Fibroblast of villous mesenchyme (primary cell): ENCODE results near the gene RRP1B. TPM values are rescaled to one million over a fixed set of nuclear protein-coding genes. Genes with fewer than 3 reads are reported as not detected.

Experiments
- DNase-seq: peaks from one replicate; pipeline ENCODE4 v3.0.0-alpha.2; 2010; ENCODE audit warnings: low read depth
- H3K4me3 ChIP-seq: 2 replicates; pipeline ENCODE4 v1.5.1; 2011; ENCODE audit warnings: low read depth, mild to moderate bottlenecking, low read length
- CTCF ChIP-seq: IDR thresholded peaks from 2 replicates; pipeline ENCODE4 v1.5.1; 2012; ENCODE audit warnings: low read depth, mild to moderate bottlenecking, low read length; ENCODE audit not compliant: insufficient read depth
- total RNA-seq: library from RNA; depleted of rRNA; stranded (reverse); fragments of >200 nt; gene quantifications from 2 replicates; pipeline ENCODE4 v1.2.3, GENCODE V29; 2012

The RRP1B gene
- total RNA-seq, 1 donor = 36.3 TPM

DNA sequence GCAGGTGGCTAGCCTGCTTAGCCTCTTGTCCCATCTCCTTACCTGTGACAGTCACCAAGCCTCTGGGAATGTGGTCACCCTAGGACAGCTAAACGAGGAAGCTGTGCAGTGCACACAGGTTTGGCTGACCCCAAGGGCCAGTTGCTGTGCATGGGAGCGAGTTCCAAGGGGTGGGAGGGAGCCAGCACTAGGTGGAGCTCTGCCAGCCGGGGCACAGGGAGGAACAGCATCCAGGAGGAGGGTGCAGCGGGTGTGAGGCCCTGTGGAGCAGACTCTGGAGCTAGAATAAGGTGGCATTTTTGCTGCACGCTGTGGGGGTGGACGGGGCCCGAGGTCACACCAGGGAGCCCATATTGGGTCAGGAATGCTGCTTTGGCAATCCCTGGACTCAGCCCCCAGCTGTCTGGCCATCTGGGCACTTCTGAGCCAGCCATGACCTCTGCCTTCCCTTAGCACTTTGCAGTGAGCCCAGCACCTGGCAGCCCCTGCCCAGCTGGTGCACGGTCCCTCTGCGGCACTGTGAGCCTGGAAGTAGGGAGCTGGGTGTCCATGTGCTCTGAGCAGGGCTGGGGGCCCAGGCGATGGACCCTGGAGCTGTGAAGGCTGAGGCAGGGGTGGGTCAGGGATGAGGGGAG lies 68.3 kb downstream of the RRP1B start:
- peak; percentile 12 for TF ChIP-seq CTCF
- DNase-seq = peak; percentile 75
- peak overlapping the region; percentile 62 for H3K4me3 ChIP-seq

DNA sequence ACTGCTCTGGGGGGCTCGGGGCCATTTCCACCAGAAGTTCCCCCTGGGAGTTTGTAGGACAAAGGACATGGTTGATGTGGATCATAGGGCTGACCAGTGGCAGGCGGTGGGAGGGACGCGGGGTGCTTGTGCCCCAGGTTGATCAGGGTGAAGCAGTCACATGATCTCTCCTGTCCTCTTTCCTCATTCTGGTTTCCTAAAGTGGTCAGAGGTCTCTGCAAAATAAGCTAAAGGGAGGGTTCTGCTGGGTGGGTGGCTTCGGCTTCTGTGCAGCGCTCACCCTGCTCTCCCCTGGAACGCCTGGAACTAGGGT lies 68.8 kb downstream of the RRP1B start:
- DNase-seq = no peak
- TF ChIP-seq CTCF = no peak
- H3K4me3 ChIP-seq = peak overlapping the region; percentile 62

- DNase-seq = peak; percentile 99
- peak; percentile 14 for TF ChIP-seq CTCF
- peak overlapping the region; percentile 62 for H3K4me3 ChIP-seq
Measured at GRCh38 chr21:43728467-43729390, 69.4 kb downstream of the RRP1B start.

GRCh38 chr21:43731476-43731875 lies 72.1 kb downstream of the RRP1B start:
- no peak for DNase-seq
- H3K4me3 ChIP-seq = no peak overlapping the region
- TF ChIP-seq CTCF = no peak

DNA sequence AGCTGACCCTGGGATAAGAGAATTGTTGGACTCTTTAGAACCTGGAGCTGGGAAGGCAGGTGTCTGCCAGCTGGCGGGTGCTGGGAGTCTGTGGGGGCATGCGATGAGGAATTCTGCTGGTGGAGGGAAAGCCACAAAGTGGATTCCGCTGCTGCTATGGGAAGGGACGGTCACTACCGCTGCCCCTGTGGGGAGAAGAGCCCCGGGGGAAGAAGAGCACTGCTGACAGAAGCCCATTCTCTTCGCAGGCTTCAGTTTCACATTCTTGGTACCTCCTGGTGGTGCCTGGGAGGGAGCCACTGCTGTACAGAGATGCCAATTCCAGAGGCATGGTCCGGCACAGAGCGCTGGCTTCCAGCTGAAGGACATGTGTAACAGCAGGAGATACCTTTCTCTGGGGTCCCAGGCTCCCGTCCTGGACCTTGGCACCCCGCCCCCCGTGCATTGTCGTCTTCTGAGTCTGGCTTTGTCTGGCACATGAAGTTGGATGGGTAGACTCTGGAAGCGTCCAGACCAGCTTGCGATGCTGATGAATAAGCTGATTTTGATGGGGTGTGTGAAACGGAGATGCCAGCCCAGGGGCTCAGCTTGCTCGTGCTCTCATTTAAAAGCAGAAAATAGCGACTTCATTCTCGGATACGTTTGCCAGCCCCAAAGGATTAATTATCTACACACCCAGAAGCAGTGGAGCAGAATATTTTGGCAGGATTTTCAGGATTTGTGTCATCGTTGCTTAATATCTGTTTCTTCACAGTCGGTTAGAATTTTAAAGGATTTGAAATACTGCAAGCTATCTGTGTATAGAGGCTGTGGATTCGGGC lies 72.7 kb downstream of the RRP1B start:
- no peak overlapping the region for H3K4me3 ChIP-seq

DNA sequence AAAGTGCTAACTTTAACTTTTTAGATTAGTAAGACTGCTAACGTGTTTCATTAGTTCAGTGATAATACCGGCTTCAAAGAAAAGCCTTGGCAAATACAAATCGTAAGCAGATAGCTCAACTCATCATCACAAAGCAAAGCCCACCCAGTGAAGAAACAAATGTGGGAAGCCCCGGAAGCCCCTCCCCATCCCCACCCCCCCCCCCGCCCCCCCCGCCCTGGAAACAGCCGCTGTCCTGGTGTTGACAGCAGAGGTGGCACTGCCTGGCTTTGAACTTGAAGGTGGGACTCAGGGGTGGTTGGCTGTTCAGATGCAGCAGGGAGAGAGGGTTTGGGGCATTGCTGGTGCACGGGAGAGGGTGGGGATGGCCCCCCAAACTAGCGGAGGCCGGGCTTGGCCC lies 73.7 kb downstream of the RRP1B start:
- no peak for DNase-seq
- H3K4me3 ChIP-seq = no peak overlapping the region
- no peak for TF ChIP-seq CTCF

More for the DNA sequence above, 72.7 kb downstream of the RRP1B start:
- peak; percentile 56 for DNase-seq
- no peak for TF ChIP-seq CTCF
